Heart right ventricle (tissue), 16 donors: ENCODE measurements around the gene DOCK9. TPM values are rescaled to one million over a fixed set of nuclear protein-coding genes. Genes with fewer than 3 reads are reported as not detected.

ENCODE experiments used
- ATAC-seq, 8 donors: fragments of 200-7000 bp; cut with Tn5 transposase; one replicate each; pipeline ENCODE4 v1.9.1; 2020; ENCODE audit warnings: mild to moderate bottlenecking in 8 of 8, moderate library complexity in 8 of 8, moderate number of reproducible peaks in 1 of 8
- DNase-seq, 2 donors: peaks; one replicate each; pipeline ENCODE4 v3.0.0-alpha.2; 2020
- H3K27ac ChIP-seq, 10 donors: fragments of 200-600 bp; sonication (generic) in 2 of 10; one replicate each; pipeline versions ENCODE4 v1.5.0 to v1.8.0; 2020 to 2022; ENCODE audit warnings: mild to moderate bottlenecking in 3 of 10
- H3K27me3 ChIP-seq, 7 donors: fragments of 200-600 bp; one replicate each; pipeline ENCODE4 v1.8.0; 2021 to 2022; ENCODE audit warnings: mild to moderate bottlenecking in 2 of 7
- H3K36me3 ChIP-seq, 9 donors: fragments of 200-600 bp; sonication (generic) in 1 of 9; one replicate each; pipeline versions ENCODE4 v1.5.0 to v1.8.0; 2020 to 2022; ENCODE audit warnings: mild to moderate bottlenecking in 2 of 9
- H3K4me1 ChIP-seq, 9 donors: fragments of 200-600 bp; sonication (generic) in 1 of 9; one replicate each; pipeline versions ENCODE4 v1.5.0 to v1.8.0; 2020 to 2022; ENCODE audit warnings: mild to moderate bottlenecking in 4 of 9
- H3K4me3 ChIP-seq, 10 donors: fragments of 200-600 bp; sonication (generic) in 2 of 10; one replicate each; pipeline versions ENCODE4 v1.5.0 to v1.8.0; 2020 to 2022; ENCODE audit warnings: mild to moderate bottlenecking in 7 of 10, moderate library complexity in 2 of 10
- H3K9me3 ChIP-seq, 11 donors: fragments of 200-600 bp in 10 of 11; sonication (generic) in 2 of 11; one replicate each; pipeline versions ENCODE4 v1.5.0 to v1.8.0; 2013 to 2022; ENCODE audit warnings: mild to moderate bottlenecking in 2 of 11, control low read depth in 1 of 11, moderate library complexity in 1 of 11
- WGBS, 2 donors: extraction: QIAGEN DNeasy Blood & Tissue Kit; methylation state at CpG; one replicate each; pipeline ENCODE4 v1.1.7; 2013; ENCODE audit warnings: inconsistent platforms in 1 of 2; 5-methylcytosine and 5-hydroxymethylcytosine counted together
- intact Hi-C, 10 donors: fragments of 100-400 bp; cut with DNase I; formaldehyde crosslinking; loops; one replicate each; pipeline versions ENCODE4 v1.11.1 to v1.14.2; 2022
- polyA plus RNA-seq, 2 donors: library from polyadenylated mRNA; stranded (reverse); fragments of 200-250 nt; gene quantifications; one replicate each; pipeline ENCODE4 v1.2.3, GENCODE V29; 2013
- total RNA-seq, 10 donors: library from RNA; stranded (reverse); fragmentation: NEBNext Ultra II Directional in 3 of 10; extraction: Animal tissue kit (Norgen Biotek cat#: 25700) in 3 of 10; gene quantifications; one replicate each; pipeline versions ENCODE4 v1.2.1 to v1.2.4, GENCODE V29; 2021 to 2023
- TF ChIP-seq, protein P1 (sequence below), 9 donors: fragments of 200-600 bp; sonication (generic) in 2 of 9; IDR thresholded peaks; one replicate each; pipeline versions ENCODE4 v1.5.0 to v1.8.0; 2021 to 2022; ENCODE audit warnings: antibody characterized with exemption in 9 of 9, mild to moderate bottlenecking in 5 of 9, moderate library complexity in 1 of 9
- donor health status: Arrhythmogenic right ventricular cardiomyopathy.
- donor health status: ischemic (EF 13 %, LVEDD 7.1; RV severe dilation, severe dysfunction).
- donor health status: healthy with polysubstance abuse.
- donor health status: DM: no; HTN: yes; CAD: no.
- donor health status: DM: no; HTN: no; CAD: no.
- donor health status: ischemic (EF 25% LVEDD 6.9; RV normal size, moderate dysfunction).
- donor health status: ischemic (EF 25% LVEDD 5.7; RV mildly dilated, moderate dysfunction).
- donor health status: healthy.
- donor health status: DM: yes; HTN: yes; CAD: no.
- donor health status: Ischemic cardiomyopathy.
- donor health status: ischemic (EF 35%, LVEDD 5.7; RV mildly dilated, moderate dysfunction).
- donor health status: nonischemic (EF 11% LVEDD 7.7; RV severe dilation, severe dysfunction).
- donor health status: DM: yes; HTN: yes; CAD: no.
- donor health status: PGD.
- donor health status: ischemic (EF 29% LVEDD 5.4; RV normal size, mild dysfunction).
- donor health status: nonischemic (EF 23%, LVEDD 6.1; RV moderate dilation, normal function).

DOCK9 gene
- total and polyA plus RNA-seq, 12 donors, result 31.6 to 73.7 (median 43.4) TPM

- intact Hi-C loops, result no loop called here
- Histone ChIP-seq H3K36me3 (peaks cover 0 to 98% (median 44%) of the 10 kb centered on the region in 9 donors), H3K4me1 (peaks cover 0 to 30% (median 22%) of the 10 kb centered on the region in 9 donors), H3K9me3 (no peaks in the 10 kb centered on the region), H3K4me3 (no peak overlapping the region), H3K27ac (no peak overlapping the region), H3K27me3 (no peaks in the 10 kb centered on the region)
- 81 to 84% methylated on average over 14 of the region's 14 CpGs for WGBS, 2 donors
- DNase-seq (no peak), ATAC-seq (no peak)
- TF ChIP-seq, protein P1, sequence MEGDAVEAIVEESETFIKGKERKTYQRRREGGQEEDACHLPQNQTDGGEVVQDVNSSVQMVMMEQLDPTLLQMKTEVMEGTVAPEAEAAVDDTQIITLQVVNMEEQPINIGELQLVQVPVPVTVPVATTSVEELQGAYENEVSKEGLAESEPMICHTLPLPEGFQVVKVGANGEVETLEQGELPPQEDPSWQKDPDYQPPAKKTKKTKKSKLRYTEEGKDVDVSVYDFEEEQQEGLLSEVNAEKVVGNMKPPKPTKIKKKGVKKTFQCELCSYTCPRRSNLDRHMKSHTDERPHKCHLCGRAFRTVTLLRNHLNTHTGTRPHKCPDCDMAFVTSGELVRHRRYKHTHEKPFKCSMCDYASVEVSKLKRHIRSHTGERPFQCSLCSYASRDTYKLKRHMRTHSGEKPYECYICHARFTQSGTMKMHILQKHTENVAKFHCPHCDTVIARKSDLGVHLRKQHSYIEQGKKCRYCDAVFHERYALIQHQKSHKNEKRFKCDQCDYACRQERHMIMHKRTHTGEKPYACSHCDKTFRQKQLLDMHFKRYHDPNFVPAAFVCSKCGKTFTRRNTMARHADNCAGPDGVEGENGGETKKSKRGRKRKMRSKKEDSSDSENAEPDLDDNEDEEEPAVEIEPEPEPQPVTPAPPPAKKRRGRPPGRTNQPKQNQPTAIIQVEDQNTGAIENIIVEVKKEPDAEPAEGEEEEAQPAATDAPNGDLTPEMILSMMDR (IDR thresholded peaks at IDR 0.05), result no peak
Measured at GRCh38 chr13:98827449-98827848, 150.4 kb downstream of the DOCK9 start.

- intact Hi-C loops, result no loop called here
- Histone ChIP-seq H3K27ac (peak overlapping the region in 3 of 10 donors; percentile 23 to 46 (median 30)), H3K36me3 (peaks cover 0 to 97% (median 40%) of the 10 kb centered on the region in 9 donors), H3K4me1 (peaks cover 0 to 43% (median 35%) of the 10 kb centered on the region in 9 donors), H3K27me3 (no peaks in the 10 kb centered on the region), H3K9me3 (no peaks in the 10 kb centered on the region), H3K4me3 (no peak overlapping the region)
- DNase-seq (no peak), ATAC-seq (no peak)
- TF ChIP-seq, protein P1 (IDR thresholded peaks at IDR 0.05), result no peak
- 25 to 28% methylated on average over 6 of the region's 6 CpGs for WGBS, 2 donors
Measured at GRCh38 chr13:98826146-98826545, 151.7 kb downstream of the DOCK9 start.

DNA sequence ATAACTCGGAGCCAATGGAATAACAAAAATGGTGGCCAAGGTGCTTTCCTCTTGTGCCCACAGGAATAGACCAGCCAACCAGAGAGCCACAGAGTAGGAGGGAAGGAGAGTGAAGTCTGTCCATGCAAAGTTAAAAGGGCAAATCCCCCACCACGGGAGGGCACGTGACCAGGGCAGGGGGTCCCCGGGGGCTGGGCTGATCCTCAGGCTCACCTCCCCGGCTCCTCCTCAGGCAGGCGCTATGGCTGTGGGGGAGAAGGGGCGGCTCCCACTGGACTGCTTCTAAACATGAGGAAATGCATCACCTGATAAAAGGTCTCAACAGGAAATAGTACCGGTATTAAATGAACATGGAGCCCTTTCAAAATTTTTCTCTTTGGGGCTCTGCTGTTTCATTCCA is 152.2 kb downstream of the DOCK9 start:
- Histone ChIP-seq H3K36me3 (peaks cover 0 to 97% (median 40%) of the 10 kb centered on the region in 9 donors), H3K9me3 (no peaks in the 10 kb centered on the region), H3K27ac (peak overlapping the region in 2 of 10 donors; percentile 30 to 46), H3K4me3 (no peak overlapping the region), H3K4me1 (peaks cover 0 to 48% (median 38%) of the 10 kb centered on the region in 9 donors), H3K27me3 (no peaks in the 10 kb centered on the region)
- DNase-seq (no peak), ATAC-seq (peak in 1 of 8 donors; percentile 21)
- WGBS, 2 donors, result 59 to 60% methylated on average over 8 of the region's 8 CpGs
- intact Hi-C loops, result no loop called here
- TF ChIP-seq, protein P1 (IDR thresholded peaks at IDR 0.05), result no peak

DNA sequence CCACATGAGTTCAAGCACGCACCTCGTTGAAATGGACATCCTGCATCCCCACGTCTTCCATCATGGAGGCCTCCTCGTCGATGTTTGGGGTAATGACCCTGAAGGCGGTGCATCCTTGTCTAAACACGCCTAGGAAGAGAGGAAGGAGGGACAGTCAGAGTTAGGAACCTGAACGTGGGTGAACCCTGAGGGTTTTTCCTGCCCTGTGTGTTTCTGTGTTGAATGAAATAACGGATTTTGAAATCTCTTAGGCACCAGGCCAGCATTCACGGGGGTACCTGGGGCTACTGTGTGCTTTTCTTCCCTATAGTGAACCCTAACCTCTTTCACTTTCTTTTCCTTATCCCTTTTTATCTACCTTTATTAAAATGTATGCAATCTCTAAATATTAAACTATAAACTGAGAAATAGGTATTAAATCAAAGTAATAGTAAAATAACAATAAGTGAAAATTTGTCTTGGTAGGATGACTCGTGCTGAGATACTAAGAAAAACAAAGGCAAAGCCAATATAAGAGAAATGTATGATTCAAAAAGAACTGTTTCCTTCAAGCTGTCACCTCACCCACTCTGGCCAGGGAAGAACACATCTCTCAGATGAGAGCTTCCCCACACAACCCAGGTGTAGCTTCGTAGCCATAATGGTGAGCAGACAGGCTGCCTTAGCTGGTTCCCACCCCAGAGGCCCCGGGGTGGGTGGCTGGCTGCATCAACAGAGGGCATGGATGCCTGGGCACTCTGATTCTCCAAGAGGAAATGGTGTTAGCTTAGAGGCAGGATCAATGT is 153.3 kb downstream of the DOCK9 start:
- intact Hi-C loops, result no loop called here
- Histone ChIP-seq H3K36me3 (peaks cover 0 to 97% (median 37%) of the 10 kb centered on the region in 9 donors), H3K27ac (no peak overlapping the region), H3K4me3 (no peak overlapping the region), H3K27me3 (no peaks in the 10 kb centered on the region), H3K9me3 (no peaks in the 10 kb centered on the region), H3K4me1 (peaks cover 0 to 55% (median 38%) of the 10 kb centered on the region in 9 donors)
- ATAC-seq (no peak), DNase-seq (no peak)
- 92 to 93% methylated on average over 13 of the region's 13 CpGs for WGBS, 2 donors
- TF ChIP-seq, protein P1 (IDR thresholded peaks at IDR 0.05), result no peak
